ENCODE measurements around the gene MMP21.

The MMP21 gene

DNA sequence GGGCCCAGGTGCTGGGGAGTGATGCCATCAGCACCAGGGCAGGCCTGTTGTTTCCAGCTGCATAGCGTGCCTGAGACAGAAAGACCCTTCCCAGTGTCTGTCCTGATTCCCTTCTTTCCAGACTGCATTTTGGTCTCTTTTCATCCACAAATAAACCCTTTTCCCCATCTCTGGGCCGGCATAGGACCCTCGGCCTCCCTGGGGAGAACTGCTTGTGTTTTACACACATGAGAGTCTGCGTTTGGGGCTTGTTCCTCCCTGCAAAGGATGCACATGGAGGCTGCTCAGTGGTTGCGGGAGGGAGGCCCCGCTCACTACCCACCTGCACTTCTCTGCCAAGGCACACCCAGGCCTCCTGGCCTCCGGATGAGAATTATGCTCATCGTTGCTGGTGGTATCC, 5.8 kb upstream of the MMP21 start:
- TF ChIP-seq POU2F2 (IDR thresholded peaks at IDR 0.05; ENCODE audit: low read depth, low read length): no peak
- no peak for TF ChIP-seq PAX5 (IDR thresholded peaks at IDR 0.05; ENCODE audit: insufficient read depth, low read length, severe bottlenecking)
- no peak for TF ChIP-seq SPI1 (IDR thresholded peaks at IDR 0.05; ENCODE audit: low read depth, low read length)
- TF ChIP-seq TAF1 (IDR thresholded peaks at IDR 0.05; ENCODE audit: low read depth, low read length): no peak
- no peak for TF ChIP-seq POLR2A (IDR thresholded peaks at IDR 0.05; ENCODE audit: low read depth, low read length)
- no peak for TF ChIP-seq POLR2AphosphoS5 (IDR thresholded peaks at IDR 0.05; ENCODE audit: low read depth, low read length)
- DNase-seq (ENCODE audit: insufficient read length, low spot score) (no peak), FAIRE-seq (no peak)

DNA sequence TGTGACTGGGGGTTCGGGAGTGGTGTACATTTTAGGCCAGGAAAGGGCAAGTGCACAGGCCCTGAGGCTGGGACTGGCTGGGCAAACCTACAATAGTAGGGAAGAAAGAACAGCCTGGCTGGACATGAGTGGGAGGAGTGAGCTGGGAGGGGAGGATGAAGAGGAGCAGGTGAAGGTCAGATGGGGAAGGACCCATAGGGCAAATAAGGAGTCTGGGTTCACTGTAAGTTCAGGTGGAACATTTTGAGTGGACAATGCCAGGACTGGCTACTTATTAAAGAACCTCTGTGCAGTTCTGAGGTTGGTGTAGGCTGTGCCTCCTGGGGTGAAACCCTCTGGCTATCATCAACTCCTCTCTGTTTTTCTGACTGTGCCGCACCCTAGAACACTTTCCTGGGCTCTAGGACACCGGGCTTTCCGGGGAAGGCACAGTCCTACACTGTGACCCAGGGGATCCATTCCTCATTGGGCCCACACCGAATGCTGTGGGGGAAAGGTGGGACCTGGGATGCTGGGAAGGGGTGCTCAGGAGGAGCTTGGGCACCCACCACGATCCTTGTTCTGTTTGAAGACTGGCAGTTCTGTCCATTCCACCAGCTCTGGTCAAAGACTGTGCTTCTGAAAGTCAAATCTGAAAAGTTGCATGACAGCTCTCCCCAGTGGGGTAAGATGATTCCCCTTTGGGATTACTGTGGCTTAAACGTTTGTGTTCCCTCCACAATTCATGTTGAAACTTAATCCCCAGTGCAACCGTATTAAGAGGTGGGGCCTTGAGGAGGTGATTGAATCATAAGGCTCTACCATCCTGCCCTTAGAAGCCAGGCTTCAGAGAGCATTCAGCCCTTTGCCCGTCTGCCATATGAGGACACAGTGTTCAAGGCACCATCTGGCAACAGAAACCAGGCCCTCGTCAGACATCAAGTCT, 4.0 kb upstream of the MMP21 start:
- FAIRE-seq (no peak), DNase-seq (ENCODE audit: insufficient read length, low spot score) (no peak)

DNA sequence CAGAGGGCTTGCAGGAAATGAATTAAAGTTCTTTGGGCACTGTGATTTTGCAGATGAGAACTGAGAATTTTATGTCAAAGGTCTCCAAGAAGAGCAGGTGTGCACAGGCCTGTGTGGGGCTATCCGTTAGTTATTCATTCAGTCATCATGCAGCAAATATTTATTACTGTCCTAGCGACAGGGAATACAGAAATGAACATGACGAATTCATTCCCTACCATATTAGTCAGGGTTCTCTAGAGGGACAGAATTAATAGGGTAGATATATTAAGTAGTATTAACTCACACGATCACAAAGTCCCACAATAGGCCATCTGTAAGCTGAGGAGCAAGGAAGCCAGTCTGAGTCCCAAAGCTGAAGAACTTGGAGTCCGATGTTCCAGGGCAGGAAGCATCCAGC, 2.9 kb upstream of the MMP21 start:
- no peak for FAIRE-seq
- TF ChIP-seq TAF1 (IDR thresholded peaks at IDR 0.05; ENCODE audit: low read depth, low read length) (no peak), SPI1 (IDR thresholded peaks at IDR 0.05; ENCODE audit: low read depth, low read length) (no peak), POLR2AphosphoS5 (IDR thresholded peaks at IDR 0.05; ENCODE audit: low read depth, low read length) (no peak), POLR2A (IDR thresholded peaks at IDR 0.05; ENCODE audit: low read depth, low read length) (no peak), POU2F2 (IDR thresholded peaks at IDR 0.05; ENCODE audit: low read depth, low read length) (no peak)
- no peak for DNase-seq (ENCODE audit: insufficient read length, low spot score)

More for the DNA sequence above, 4.0 kb upstream of the MMP21 start:
- TF ChIP-seq POU2F2 (IDR thresholded peaks at IDR 0.05; ENCODE audit: low read depth, low read length): no peak
- no peak for TF ChIP-seq POLR2AphosphoS5 (IDR thresholded peaks at IDR 0.05; ENCODE audit: low read depth, low read length)
- no peak for TF ChIP-seq POLR2A (IDR thresholded peaks at IDR 0.05; ENCODE audit: low read depth, low read length)
- no peak for TF ChIP-seq PAX5 (IDR thresholded peaks at IDR 0.05; ENCODE audit: insufficient read depth, low read length, severe bottlenecking)
- TF ChIP-seq SPI1 (IDR thresholded peaks at IDR 0.05; ENCODE audit: low read depth, low read length): no peak
- TF ChIP-seq TAF1 (IDR thresholded peaks at IDR 0.05; ENCODE audit: low read depth, low read length): no peak

DNA sequence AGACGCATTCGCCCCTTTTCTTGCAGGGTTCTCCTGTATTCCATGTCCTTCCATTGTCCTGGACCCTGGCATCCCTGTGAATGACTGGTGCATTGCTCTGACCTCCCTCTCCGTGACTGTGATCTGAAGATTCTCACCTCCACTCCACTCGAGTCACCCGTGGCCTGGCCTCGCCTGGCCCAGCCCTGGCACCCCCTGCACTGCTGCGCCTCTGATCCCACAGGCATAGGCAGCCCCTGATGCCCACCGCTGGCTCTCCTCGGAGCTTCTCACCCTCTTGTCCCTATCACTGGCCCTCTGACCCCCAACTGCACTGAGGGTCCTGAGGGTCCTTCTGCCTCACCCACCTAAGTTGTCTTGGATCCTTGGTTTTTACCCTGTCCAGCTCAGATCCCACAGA, 2.2 kb upstream of the MMP21 start:
- FAIRE-seq (no peak), DNase-seq (ENCODE audit: insufficient read length, low spot score) (no peak)
- no peak for TF ChIP-seq TAF1 (IDR thresholded peaks at IDR 0.05; ENCODE audit: low read depth, low read length)
- no peak for TF ChIP-seq SPI1 (IDR thresholded peaks at IDR 0.05; ENCODE audit: low read depth, low read length)
- TF ChIP-seq POLR2A (IDR thresholded peaks at IDR 0.05; ENCODE audit: low read depth, low read length): no peak
- TF ChIP-seq POLR2AphosphoS5 (IDR thresholded peaks at IDR 0.05; ENCODE audit: low read depth, low read length): no peak

DNA sequence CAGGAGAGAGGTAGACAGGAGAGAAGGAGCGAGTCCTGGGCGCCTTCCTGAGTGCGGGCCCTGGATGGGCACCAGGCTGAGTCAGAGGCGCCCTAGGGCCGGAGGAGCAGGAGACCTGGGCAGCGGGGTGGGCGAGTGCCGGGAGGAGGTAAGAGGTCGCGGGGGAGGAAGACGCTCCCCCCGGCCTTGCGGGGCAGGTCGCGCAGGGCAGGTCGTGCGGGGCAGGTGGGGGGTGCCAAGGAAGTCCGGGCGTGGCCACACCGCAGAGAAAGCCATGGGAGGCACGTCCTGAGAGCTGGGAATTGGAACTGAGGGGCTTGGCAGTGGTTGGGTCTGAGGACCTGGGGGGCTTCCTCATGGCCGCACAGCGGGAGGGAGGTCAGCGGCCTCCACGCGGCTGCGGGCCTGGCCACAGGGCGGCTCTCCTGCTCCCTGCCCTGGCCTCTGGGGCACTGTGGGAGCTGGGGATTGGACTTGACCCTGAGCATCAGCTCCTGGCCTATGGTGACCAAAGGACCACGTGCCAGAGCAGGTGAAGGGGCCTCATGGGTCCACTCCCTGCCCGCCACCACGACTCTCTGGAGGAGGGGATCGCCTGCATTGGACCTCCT, 935 bp downstream of the MMP21 start:
- FAIRE-seq (no peak), DNase-seq (ENCODE audit: insufficient read length, low spot score) (no peak)
- no peak for TF ChIP-seq POU2F2 (IDR thresholded peaks at IDR 0.05; ENCODE audit: low read depth, low read length)
- no peak for TF ChIP-seq POLR2AphosphoS5 (IDR thresholded peaks at IDR 0.05; ENCODE audit: low read depth, low read length)
- TF ChIP-seq SPI1 (IDR thresholded peaks at IDR 0.05; ENCODE audit: low read depth, low read length): no peak

DNA sequence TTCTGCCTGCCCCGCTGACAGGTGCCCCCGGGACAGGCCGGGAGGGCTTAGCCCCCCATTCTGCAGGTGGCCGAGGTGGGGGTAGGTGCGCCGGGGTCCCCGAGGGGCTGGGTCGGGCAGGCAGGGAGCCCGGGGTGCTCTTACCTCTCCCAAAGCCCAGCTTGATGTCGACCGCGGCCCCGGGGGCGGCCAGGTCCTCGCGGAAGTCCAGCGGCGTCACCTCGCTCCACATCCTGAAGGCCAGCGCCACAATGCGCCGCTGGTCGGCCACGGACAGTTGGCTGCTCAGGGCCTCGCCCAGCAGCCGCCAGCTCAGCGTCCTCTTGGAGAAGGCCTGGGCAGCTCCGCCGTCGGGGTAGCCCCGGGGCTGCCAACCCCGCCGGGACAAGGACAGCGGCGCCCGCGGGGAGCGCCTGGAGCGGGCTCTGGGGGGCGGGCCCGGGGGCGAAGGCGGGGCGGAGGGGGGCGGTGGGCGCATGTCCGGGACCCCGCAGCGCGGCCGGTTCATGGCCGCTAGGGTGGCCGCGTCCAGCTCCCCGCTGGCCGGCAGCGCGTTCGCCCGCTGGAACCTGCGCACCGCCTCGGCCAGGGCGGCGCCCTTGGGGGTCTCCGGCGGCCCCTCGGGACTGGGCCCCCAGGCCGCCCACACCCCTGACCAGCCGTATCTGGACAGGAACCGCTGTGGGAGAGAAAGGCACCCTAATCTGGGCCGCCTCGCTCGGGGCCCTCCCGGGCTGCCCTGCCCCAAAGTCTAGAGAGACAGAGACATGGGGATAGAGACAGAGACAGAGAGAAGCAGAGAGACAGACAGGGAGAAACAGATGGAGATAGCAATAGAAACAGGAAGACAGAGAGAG, 1.7 kb downstream of the MMP21 start:
- FAIRE-seq (no peak), DNase-seq (ENCODE audit: insufficient read length, low spot score) (no peak)
- TF ChIP-seq POLR2A (IDR thresholded peaks at IDR 0.05; ENCODE audit: low read depth, low read length): no peak
- TF ChIP-seq PAX5 (IDR thresholded peaks at IDR 0.05; ENCODE audit: insufficient read depth, low read length, severe bottlenecking): no peak
- TF ChIP-seq SPI1 (IDR thresholded peaks at IDR 0.05; ENCODE audit: low read depth, low read length): no peak
- no peak for TF ChIP-seq POLR2AphosphoS5 (IDR thresholded peaks at IDR 0.05; ENCODE audit: low read depth, low read length)
- no peak for TF ChIP-seq TAF1 (IDR thresholded peaks at IDR 0.05; ENCODE audit: low read depth, low read length)

DNA sequence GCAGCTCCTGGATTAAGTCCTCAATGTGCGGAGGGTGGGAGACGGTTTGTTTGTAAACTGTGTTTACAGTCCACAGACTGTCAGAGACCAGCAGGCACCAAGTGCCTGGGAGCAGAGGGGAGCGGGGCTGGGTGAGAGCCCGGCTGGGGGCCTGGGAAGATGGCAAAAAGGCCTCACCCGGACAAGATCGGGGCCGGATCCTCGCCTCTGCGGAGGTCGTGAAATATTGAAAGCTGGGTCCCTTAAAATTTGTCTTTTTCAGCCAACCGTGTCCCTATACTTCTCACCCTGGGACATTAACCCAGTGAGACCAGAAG, 2.8 kb downstream of the MMP21 start:
- DNase-seq (ENCODE audit: insufficient read length, low spot score) (no peak), FAIRE-seq (no peak)
- no peak for TF ChIP-seq POLR2A (IDR thresholded peaks at IDR 0.05; ENCODE audit: low read depth, low read length)
- TF ChIP-seq PAX5 (IDR thresholded peaks at IDR 0.05; ENCODE audit: insufficient read depth, low read length, severe bottlenecking): no peak
- TF ChIP-seq TAF1 (IDR thresholded peaks at IDR 0.05; ENCODE audit: low read depth, low read length): no peak
- no peak for TF ChIP-seq SPI1 (IDR thresholded peaks at IDR 0.05; ENCODE audit: low read depth, low read length)
- no peak for TF ChIP-seq POLR2AphosphoS5 (IDR thresholded peaks at IDR 0.05; ENCODE audit: low read depth, low read length)
- TF ChIP-seq POU2F2 (IDR thresholded peaks at IDR 0.05; ENCODE audit: low read depth, low read length): no peak

DNA sequence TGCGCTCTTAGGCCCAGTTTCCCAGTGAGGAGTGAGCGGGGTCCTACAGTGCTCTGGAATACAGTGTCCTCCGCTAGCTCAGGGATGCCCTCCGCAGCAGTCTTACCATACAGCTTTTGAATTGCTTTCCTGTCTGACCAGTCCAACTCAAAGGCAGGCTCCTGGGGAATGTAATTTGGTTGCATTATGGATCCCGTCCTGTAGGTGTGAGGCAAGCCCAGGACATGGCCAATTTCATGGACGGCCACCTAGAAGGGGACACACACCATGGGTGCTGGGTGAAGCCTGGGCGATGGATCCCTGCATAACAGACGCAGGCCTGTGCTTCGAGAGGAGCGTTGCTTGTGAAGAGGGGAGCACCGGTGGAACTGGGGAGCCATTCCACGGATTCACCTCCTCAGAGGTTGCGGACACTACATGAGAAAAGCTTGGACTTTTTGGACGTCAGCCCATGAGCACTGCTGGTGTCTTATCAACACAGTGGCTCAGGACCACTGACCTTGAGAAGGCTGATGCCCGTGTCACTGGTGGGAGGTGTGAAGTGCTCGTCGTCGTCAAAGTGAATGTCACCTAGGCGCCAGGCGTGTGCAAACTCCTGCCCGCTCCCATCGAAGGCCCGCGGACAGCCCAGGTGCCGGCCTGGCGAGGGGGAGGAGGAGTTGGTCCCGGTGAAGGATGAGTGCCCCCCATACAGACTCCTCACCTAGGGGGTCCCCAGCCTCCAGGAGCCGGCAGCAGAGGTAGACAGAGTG, 3.3 kb downstream of the MMP21 start:
- FAIRE-seq (no peak), DNase-seq (ENCODE audit: insufficient read length, low spot score) (no peak)
- TF ChIP-seq TAF1 (IDR thresholded peaks at IDR 0.05; ENCODE audit: low read depth, low read length) (no peak), POLR2AphosphoS5 (IDR thresholded peaks at IDR 0.05; ENCODE audit: low read depth, low read length) (no peak), PAX5 (IDR thresholded peaks at IDR 0.05; ENCODE audit: insufficient read depth, low read length, severe bottlenecking) (no peak), SPI1 (IDR thresholded peaks at IDR 0.05; ENCODE audit: low read depth, low read length) (no peak), POLR2A (IDR thresholded peaks at IDR 0.05; ENCODE audit: low read depth, low read length) (no peak), POU2F2 (IDR thresholded peaks at IDR 0.05; ENCODE audit: low read depth, low read length) (no peak)

DNA sequence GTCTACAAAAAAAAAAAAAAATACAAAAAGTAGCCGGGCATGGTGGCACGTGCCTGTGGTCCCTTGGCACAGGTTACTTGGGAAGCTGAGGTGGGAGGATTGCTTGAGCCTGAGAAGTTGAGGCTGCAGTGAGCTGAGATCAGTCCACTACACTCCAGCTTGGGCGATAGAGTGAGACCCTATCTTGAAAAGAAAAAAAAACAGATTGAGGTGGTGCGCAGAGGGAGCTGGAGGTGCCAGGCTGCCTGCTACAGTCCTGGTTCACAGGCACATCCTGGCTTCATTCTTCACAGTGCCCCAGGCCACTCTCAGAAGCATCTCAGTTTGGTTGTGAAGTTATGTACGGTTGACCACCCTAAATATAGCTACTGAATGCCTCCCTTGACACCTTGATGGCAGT, 4.8 kb downstream of the MMP21 start:
- no peak for DNase-seq (ENCODE audit: insufficient read length, low spot score)

More for the DNA sequence above, 4.8 kb downstream of the MMP21 start:
- no peak for FAIRE-seq
- no peak for TF ChIP-seq POLR2A (IDR thresholded peaks at IDR 0.05; ENCODE audit: low read depth, low read length)
- TF ChIP-seq PAX5 (IDR thresholded peaks at IDR 0.05; ENCODE audit: insufficient read depth, low read length, severe bottlenecking): no peak
- no peak for TF ChIP-seq POU2F2 (IDR thresholded peaks at IDR 0.05; ENCODE audit: low read depth, low read length)
- TF ChIP-seq POLR2AphosphoS5 (IDR thresholded peaks at IDR 0.05; ENCODE audit: low read depth, low read length): no peak
- no peak for TF ChIP-seq TAF1 (IDR thresholded peaks at IDR 0.05; ENCODE audit: low read depth, low read length)
- no peak for TF ChIP-seq SPI1 (IDR thresholded peaks at IDR 0.05; ENCODE audit: low read depth, low read length)

All from GM12891 (cell line).